Liver (tissue), 9 donors: ENCODE data around the gene PIP5K1C. TPM values are rescaled to one million over a fixed set of nuclear protein-coding genes. Genes with fewer than 3 reads are reported as not detected.

Experiments used
- DNase-seq: peaks from one replicate; pipeline ENCODE4 v3.0.0-alpha.2; 2017; ENCODE audit warnings: low spot score
- H3K27ac ChIP-seq, 2 donors: one replicate each; pipeline ENCODE4 v1.7.0; 2013; ENCODE audit warnings: inconsistent platforms in 2 of 2, low read length in 2 of 2, control low read depth in 1 of 2, low read depth in 1 of 2, mild to moderate bottlenecking in 1 of 2
- H3K27me3 ChIP-seq, 4 donors: one replicate each; pipeline versions ENCODE4 v1.6.1 to v1.7.0; 2013; ENCODE audit warnings: low read length in 3 of 4, inconsistent platforms in 1 of 4, mild to moderate bottlenecking in 1 of 4, moderate library complexity in 1 of 4; ENCODE audit not compliant: control insufficient read depth in 4 of 4, insufficient read depth in 4 of 4
- H3K36me3 ChIP-seq, 4 donors: one replicate each; pipeline versions ENCODE4 v1.6.1 to v1.7.0; 2013; ENCODE audit warnings: low read length in 3 of 4, mild to moderate bottlenecking in 3 of 4, low read depth in 1 of 4, moderate library complexity in 1 of 4; ENCODE audit not compliant: control insufficient read depth in 4 of 4, insufficient read depth in 3 of 4
- H3K4me1 ChIP-seq, 4 donors: one replicate each; pipeline versions ENCODE4 v1.6.1 to v1.7.0; 2013; ENCODE audit warnings: low read length in 3 of 4, mild to moderate bottlenecking in 3 of 4, moderate library complexity in 1 of 4; ENCODE audit not compliant: control insufficient read depth in 4 of 4, insufficient read depth in 4 of 4
- H3K4me3 ChIP-seq, 3 donors: one replicate each; pipeline versions ENCODE4 v1.6.1 to v1.7.0; 2013; ENCODE audit warnings: low read length in 3 of 3, control low read depth in 1 of 3, low read depth in 1 of 3, mild to moderate bottlenecking in 1 of 3
- H3K9ac ChIP-seq, 2 donors: one replicate each; pipeline ENCODE4 v1.7.0; 2013; ENCODE audit warnings: low read length in 2 of 2, mild to moderate bottlenecking in 2 of 2, moderate library complexity in 2 of 2, control low read depth in 1 of 2, low read depth in 1 of 2
- H3K9me3 ChIP-seq, 4 donors: one replicate each; pipeline versions ENCODE4 v1.6.1 to v1.7.0; 2013; ENCODE audit warnings: low read length in 3 of 4; ENCODE audit not compliant: control insufficient read depth in 4 of 4
- EGR1 ChIP-seq, 2 donors: IDR thresholded peaks; 2 replicates each; pipeline ENCODE4 v1.6.1; 2016 to 2018; ENCODE audit warnings: antibody characterized with exemption in 2 of 2, low read depth in 2 of 2
- FOXA1 ChIP-seq: IDR thresholded peaks from 2 replicates; pipeline ENCODE4 v1.6.1; 2016; ENCODE audit warnings: antibody characterized with exemption
- FOXA2 ChIP-seq: IDR thresholded peaks from 2 replicates; pipeline ENCODE4 v1.6.1; 2016; ENCODE audit warnings: antibody characterized with exemption
- GABPA ChIP-seq, 2 donors: IDR thresholded peaks in 1 of 2; conservative IDR thresholded peaks in 1 of 2; 2 replicates each; pipeline ENCODE4 v1.6.1; 2016; ENCODE audit warnings: antibody characterized with exemption in 2 of 2, mild to moderate bottlenecking in 1 of 2, moderate library complexity in 1 of 2
- HNF4A ChIP-seq, 2 donors: conservative IDR thresholded peaks; 2 replicates each; pipeline ENCODE4 v1.6.1; 2016; ENCODE audit warnings: antibody characterized with exemption in 2 of 2, mild to moderate bottlenecking in 2 of 2
- HNF4G ChIP-seq: IDR thresholded peaks from 2 replicates; pipeline ENCODE4 v1.6.1; 2016; ENCODE audit warnings: antibody characterized with exemption
- JUND ChIP-seq, 2 donors: IDR thresholded peaks; 2 replicates each; pipeline ENCODE4 v1.6.1; 2016; ENCODE audit warnings: antibody characterized with exemption in 2 of 2
- NR2F2 ChIP-seq: IDR thresholded peaks from 2 replicates; pipeline ENCODE4 v1.6.1; 2016; ENCODE audit warnings: antibody characterized with exemption
- RAD21 ChIP-seq, 2 donors: IDR thresholded peaks; 2 replicates each; pipeline ENCODE4 v1.6.1; 2016; ENCODE audit warnings: antibody characterized with exemption in 2 of 2, mild to moderate bottlenecking in 2 of 2
- RXRA ChIP-seq, 2 donors: IDR thresholded peaks; 2 replicates each; pipeline ENCODE4 v1.6.1; 2017 to 2018; ENCODE audit warnings: antibody characterized with exemption in 2 of 2, mild to moderate bottlenecking in 1 of 2
- SP1 ChIP-seq: IDR thresholded peaks from 2 replicates; pipeline ENCODE4 v1.6.1; 2018; ENCODE audit warnings: antibody characterized with exemption, mild to moderate bottlenecking
- TAF1 ChIP-seq: conservative IDR thresholded peaks from 2 replicates; pipeline ENCODE4 v1.6.1; 2016; ENCODE audit warnings: antibody characterized with exemption, mild to moderate bottlenecking
- YY1 ChIP-seq: IDR thresholded peaks from 2 replicates; pipeline ENCODE4 v1.6.1; 2016; ENCODE audit warnings: antibody characterized with exemption, mild to moderate bottlenecking
- WGBS: extraction: QIAGEN DNeasy Blood & Tissue Kit; methylation state at CpG from one replicate; pipeline ENCODE4 v1.1.7; 2013; 5-methylcytosine and 5-hydroxymethylcytosine counted together
- polyA plus RNA-seq, 2 donors: library from polyadenylated mRNA; stranded (reverse) in 1 of 2; unstranded in 1 of 2; fragments of 200-250 nt in 1 of 2; fragments of >200 nt in 1 of 2; fragmentation: Nextera tagmentation in 1 of 2; extraction: Ambion mirVana in 1 of 2; gene quantifications; one replicate each; pipeline versions ENCODE4 v1.2.1 to v1.2.3, GENCODE V29; 2013 to 2015
- total RNA-seq, 2 donors: library from RNA; depleted of rRNA; stranded (reverse); fragments of >200 nt; gene quantifications; one replicate each; pipeline ENCODE4 v1.2.3, GENCODE V29; 2014
- TF ChIP-seq, protein P1 (sequence below): IDR thresholded peaks from 2 replicates; pipeline ENCODE4 v1.6.1; 2016; ENCODE audit warnings: antibody characterized with exemption
- TF ChIP-seq, protein P2 (sequence below): IDR thresholded peaks from 2 replicates; pipeline ENCODE4 v1.6.1; 2016; ENCODE audit warnings: antibody characterized with exemption
- TF ChIP-seq, protein P3 (sequence below): IDR thresholded peaks from 2 replicates; pipeline ENCODE4 v1.6.1; 2016; ENCODE audit warnings: antibody characterized with exemption
- TF ChIP-seq, protein P4 (sequence below): IDR thresholded peaks from 2 replicates; pipeline ENCODE4 v1.6.1; 2016; ENCODE audit warnings: antibody characterized with exemption, mild to moderate bottlenecking
- TF ChIP-seq, protein P5 (sequence below): fragments of 150-350 bp; IDR thresholded peaks from 2 replicates; pipeline ENCODE4 v1.5.1; 2017; ENCODE audit warnings: improper control_type of control experiment, low read depth, low read length; ENCODE audit not compliant: missing input control
- donor health status: healthy.
- donor health status: healthy.
- donor health status: healthy.
- donor health status: healthy.
- donor health status: healthy.

Gene PIP5K1C
- total and polyA plus RNA-seq, 4 donors, result 1.8 to 7.4 (median 6.0) TPM

DNA sequence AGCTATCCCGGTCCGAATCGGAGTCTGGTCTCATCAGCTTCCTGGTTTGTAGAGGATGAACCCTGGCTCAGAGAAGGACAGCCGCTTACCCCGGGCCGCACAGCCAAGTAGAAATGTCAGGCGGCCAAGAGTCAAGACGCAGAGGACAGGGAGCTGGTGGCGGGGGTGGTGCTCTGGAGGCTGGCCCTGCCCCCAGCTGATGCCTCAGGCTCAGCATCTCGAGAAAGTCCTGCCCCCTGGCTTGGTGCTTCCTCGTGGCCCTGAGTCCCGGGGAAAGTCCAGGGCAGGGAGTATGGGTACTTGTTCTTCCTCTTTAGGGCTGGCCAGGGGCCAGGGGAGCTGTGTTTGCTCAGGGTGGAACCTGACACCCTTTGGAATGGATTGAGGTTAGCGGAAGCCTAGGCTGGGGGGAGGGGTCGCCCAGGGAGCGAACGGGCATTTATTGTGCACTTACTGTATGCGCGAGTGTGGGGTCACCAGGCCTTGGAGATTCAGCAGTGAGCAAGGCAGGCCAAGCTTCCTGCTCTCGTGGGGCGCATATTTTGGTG, 10.1 kb upstream of the PIP5K1C start:
- TF ChIP-seq FOXA2, result peak; percentile 59
- TF ChIP-seq RXRA (IDR thresholded peaks at IDR 0.05), result peak; percentile 71 to 88
- TF ChIP-seq SP1, result peak; percentile 76
- peak; percentile 24 for TF ChIP-seq NR2F2
- TF ChIP-seq, protein P1, sequence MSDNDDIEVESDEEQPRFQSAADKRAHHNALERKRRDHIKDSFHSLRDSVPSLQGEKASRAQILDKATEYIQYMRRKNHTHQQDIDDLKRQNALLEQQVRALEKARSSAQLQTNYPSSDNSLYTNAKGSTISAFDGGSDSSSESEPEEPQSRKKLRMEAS, result peak; percentile 93
- peak; percentile 48 for TF ChIP-seq YY1
- peak; percentile 76 for TF ChIP-seq HNF4G
- TF ChIP-seq, protein P2, sequence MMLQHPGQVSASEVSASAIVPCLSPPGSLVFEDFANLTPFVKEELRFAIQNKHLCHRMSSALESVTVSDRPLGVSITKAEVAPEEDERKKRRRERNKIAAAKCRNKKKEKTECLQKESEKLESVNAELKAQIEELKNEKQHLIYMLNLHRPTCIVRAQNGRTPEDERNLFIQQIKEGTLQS, result no peak
- TF ChIP-seq, protein P3, sequence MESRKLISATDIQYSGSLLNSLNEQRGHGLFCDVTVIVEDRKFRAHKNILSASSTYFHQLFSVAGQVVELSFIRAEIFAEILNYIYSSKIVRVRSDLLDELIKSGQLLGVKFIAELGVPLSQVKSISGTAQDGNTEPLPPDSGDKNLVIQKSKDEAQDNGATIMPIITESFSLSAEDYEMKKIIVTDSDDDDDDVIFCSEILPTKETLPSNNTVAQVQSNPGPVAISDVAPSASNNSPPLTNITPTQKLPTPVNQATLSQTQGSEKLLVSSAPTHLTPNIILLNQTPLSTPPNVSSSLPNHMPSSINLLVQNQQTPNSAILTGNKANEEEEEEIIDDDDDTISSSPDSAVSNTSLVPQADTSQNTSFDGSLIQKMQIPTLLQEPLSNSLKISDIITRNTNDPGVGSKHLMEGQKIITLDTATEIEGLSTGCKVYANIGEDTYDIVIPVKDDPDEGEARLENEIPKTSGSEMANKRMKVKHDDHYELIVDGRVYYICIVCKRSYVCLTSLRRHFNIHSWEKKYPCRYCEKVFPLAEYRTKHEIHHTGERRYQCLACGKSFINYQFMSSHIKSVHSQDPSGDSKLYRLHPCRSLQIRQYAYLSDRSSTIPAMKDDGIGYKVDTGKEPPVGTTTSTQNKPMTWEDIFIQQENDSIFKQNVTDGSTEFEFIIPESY, result peak; percentile 40
- TF ChIP-seq TAF1, result no peak
- peak; percentile 68 for TF ChIP-seq FOXA1
- peak in 1 of 2 donors; percentile 12 for TF ChIP-seq RAD21 (IDR thresholded peaks at IDR 0.05)
- peak in 1 of 2 donors; percentile 70 for TF ChIP-seq EGR1 (IDR thresholded peaks at IDR 0.05; ENCODE audit: low read depth in 2 of 2)
- TF ChIP-seq GABPA (IDR thresholded peaks at IDR 0.05 in 1 of 2, conservative IDR thresholded peaks at IDR 0.05 in 1 of 2), result no peak
- peak; percentile 87 to 94 for TF ChIP-seq HNF4A (conservative IDR thresholded peaks at IDR 0.05)
- TF ChIP-seq, protein P4, sequence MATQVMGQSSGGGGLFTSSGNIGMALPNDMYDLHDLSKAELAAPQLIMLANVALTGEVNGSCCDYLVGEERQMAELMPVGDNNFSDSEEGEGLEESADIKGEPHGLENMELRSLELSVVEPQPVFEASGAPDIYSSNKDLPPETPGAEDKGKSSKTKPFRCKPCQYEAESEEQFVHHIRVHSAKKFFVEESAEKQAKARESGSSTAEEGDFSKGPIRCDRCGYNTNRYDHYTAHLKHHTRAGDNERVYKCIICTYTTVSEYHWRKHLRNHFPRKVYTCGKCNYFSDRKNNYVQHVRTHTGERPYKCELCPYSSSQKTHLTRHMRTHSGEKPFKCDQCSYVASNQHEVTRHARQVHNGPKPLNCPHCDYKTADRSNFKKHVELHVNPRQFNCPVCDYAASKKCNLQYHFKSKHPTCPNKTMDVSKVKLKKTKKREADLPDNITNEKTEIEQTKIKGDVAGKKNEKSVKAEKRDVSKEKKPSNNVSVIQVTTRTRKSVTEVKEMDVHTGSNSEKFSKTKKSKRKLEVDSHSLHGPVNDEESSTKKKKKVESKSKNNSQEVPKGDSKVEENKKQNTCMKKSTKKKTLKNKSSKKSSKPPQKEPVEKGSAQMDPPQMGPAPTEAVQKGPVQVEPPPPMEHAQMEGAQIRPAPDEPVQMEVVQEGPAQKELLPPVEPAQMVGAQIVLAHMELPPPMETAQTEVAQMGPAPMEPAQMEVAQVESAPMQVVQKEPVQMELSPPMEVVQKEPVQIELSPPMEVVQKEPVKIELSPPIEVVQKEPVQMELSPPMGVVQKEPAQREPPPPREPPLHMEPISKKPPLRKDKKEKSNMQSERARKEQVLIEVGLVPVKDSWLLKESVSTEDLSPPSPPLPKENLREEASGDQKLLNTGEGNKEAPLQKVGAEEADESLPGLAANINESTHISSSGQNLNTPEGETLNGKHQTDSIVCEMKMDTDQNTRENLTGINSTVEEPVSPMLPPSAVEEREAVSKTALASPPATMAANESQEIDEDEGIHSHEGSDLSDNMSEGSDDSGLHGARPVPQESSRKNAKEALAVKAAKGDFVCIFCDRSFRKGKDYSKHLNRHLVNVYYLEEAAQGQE, result no peak
- TF ChIP-seq, protein P5, sequence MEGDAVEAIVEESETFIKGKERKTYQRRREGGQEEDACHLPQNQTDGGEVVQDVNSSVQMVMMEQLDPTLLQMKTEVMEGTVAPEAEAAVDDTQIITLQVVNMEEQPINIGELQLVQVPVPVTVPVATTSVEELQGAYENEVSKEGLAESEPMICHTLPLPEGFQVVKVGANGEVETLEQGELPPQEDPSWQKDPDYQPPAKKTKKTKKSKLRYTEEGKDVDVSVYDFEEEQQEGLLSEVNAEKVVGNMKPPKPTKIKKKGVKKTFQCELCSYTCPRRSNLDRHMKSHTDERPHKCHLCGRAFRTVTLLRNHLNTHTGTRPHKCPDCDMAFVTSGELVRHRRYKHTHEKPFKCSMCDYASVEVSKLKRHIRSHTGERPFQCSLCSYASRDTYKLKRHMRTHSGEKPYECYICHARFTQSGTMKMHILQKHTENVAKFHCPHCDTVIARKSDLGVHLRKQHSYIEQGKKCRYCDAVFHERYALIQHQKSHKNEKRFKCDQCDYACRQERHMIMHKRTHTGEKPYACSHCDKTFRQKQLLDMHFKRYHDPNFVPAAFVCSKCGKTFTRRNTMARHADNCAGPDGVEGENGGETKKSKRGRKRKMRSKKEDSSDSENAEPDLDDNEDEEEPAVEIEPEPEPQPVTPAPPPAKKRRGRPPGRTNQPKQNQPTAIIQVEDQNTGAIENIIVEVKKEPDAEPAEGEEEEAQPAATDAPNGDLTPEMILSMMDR, result no peak
- TF ChIP-seq JUND (IDR thresholded peaks at IDR 0.05), result peak in 1 of 2 donors; percentile 56
- DNase-seq, result peak; percentile 66
- 19% methylated on average over 20 of the region's 20 CpGs for WGBS
- H3K9me3 ChIP-seq, result no peaks in the 10 kb centered on the region
- H3K27ac ChIP-seq, result peak overlapping the region; percentile 15 to 46
- H3K27me3 ChIP-seq, result no peaks in the 10 kb centered on the region
- no peak overlapping the region for H3K9ac ChIP-seq
- H3K4me1 ChIP-seq, result peaks cover 8 to 41% (median 27%) of the 10 kb centered on the region in 4 donors
- no peak overlapping the region for H3K4me3 ChIP-seq
- H3K36me3 ChIP-seq, result no peaks in the 10 kb centered on the region
